Measurements from ENCODE around the gene NKX2-2. TPM values are rescaled to one million over a fixed set of nuclear protein-coding genes. Genes with fewer than 3 reads are reported as not detected.

Gene NKX2-2
- total RNA-seq, 1 donor from 2014 or later = not detected

GRCh38 chr20:21510414-21511384 lies 3.2 kb downstream of the NKX2-2 start:
- H3K27ac ChIP-seq (ENCODE audit: low read depth, low read length) = no peak overlapping the region
- H3K9me3 ChIP-seq (ENCODE audit: insufficient read depth, low read depth, low read length) = no peaks in the 10 kb centered on the region
- FAIRE-seq = no peak
- H3K4me3 Mint-ChIP-seq (ENCODE audit: unreplicated experiment) = peak overlapping the region; percentile 14
- H3K9ac ChIP-seq (ENCODE audit: low read length) = peak overlapping the region; percentile 18
- H2AFZ ChIP-seq (ENCODE audit: low read depth, low read length) = peak overlapping the region; percentile 47
- H3K27me3 Mint-ChIP-seq (ENCODE audit: low read depth, unreplicated experiment) = peaks cover 60% of the 10 kb centered on the region
- no peaks in the 10 kb centered on the region for H3K79me2 ChIP-seq (ENCODE audit: insufficient read depth, low read length)
- peak overlapping the region; percentile 83 for H3K4me2 ChIP-seq (ENCODE audit: low read length)
- peaks cover 13% of the 10 kb centered on the region for H3K4me1 ChIP-seq (ENCODE audit: insufficient read depth, low read length)
- no peaks in the 10 kb centered on the region for H3K4me1 Mint-ChIP-seq (ENCODE audit: low read depth, unreplicated experiment)
- no peaks in the 10 kb centered on the region for H3K36me3 ChIP-seq (ENCODE audit: insufficient read depth, low read length)
- H3K27ac Mint-ChIP-seq (ENCODE audit: unreplicated experiment) = peak overlapping the region; percentile 31
- H3K4me3 ChIP-seq (ENCODE audit: insufficient read depth, low read depth, low read length) = peak overlapping the region; percentile 42
- no peak for DNase-seq (ENCODE audit: low read depth)
- TF ChIP-seq CTCF (IDR thresholded peaks at IDR 0.05; ENCODE audit: insufficient read depth, low read depth, low read length) (no peak), EZH2 (IDR thresholded peaks at IDR 0.05; ENCODE audit: insufficient read depth, low read length) (no peak)
- no peaks in the 10 kb centered on the region for H3K36me3 Mint-ChIP-seq (ENCODE audit: low read depth, unreplicated experiment)
- H4K20me1 ChIP-seq (ENCODE audit: insufficient read depth, low read length) = no peaks in the 10 kb centered on the region
- H3K27me3 ChIP-seq (ENCODE audit: insufficient read depth, low read length) = peaks cover 80% of the 10 kb centered on the region
- H3K9me3 Mint-ChIP-seq (ENCODE audit: unreplicated experiment) = peaks cover 26% of the 10 kb centered on the region

- Mint-ChIP-seq H3K36me3 (ENCODE audit: low read depth, unreplicated experiment) (no peaks in the 10 kb centered on the region), H3K27me3 (ENCODE audit: low read depth, unreplicated experiment) (peaks cover 64% of the 10 kb centered on the region), H3K4me1 (ENCODE audit: low read depth, unreplicated experiment) (no peaks in the 10 kb centered on the region), H3K27ac (ENCODE audit: unreplicated experiment) (no peak overlapping the region), H3K9me3 (ENCODE audit: unreplicated experiment) (peaks cover 30% of the 10 kb centered on the region), H3K4me3 (ENCODE audit: unreplicated experiment) (no peak overlapping the region)
- Histone ChIP-seq H3K27ac (ENCODE audit: low read depth, low read length) (no peak overlapping the region), H4K20me1 (ENCODE audit: insufficient read depth, low read length) (peaks cover 3% of the 10 kb centered on the region), H3K9me3 (ENCODE audit: insufficient read depth, low read depth, low read length) (no peaks in the 10 kb centered on the region), H3K4me1 (ENCODE audit: insufficient read depth, low read length) (peaks cover 16% of the 10 kb centered on the region), H3K36me3 (ENCODE audit: insufficient read depth, low read length) (no peaks in the 10 kb centered on the region), H2AFZ (ENCODE audit: low read depth, low read length) (peak overlapping the region; percentile 58), H3K9ac (ENCODE audit: low read length) (no peak overlapping the region), H3K79me2 (ENCODE audit: insufficient read depth, low read length) (no peaks in the 10 kb centered on the region), H3K27me3 (ENCODE audit: insufficient read depth, low read length) (peaks cover 78% of the 10 kb centered on the region), H3K4me3 (ENCODE audit: insufficient read depth, low read depth, low read length) (peak overlapping the region; percentile 42), H3K4me2 (ENCODE audit: low read length) (peak overlapping the region; percentile 83)
- DNase-seq (ENCODE audit: low read depth) = peak; percentile 49
- TF ChIP-seq EZH2 (IDR thresholded peaks at IDR 0.05; ENCODE audit: insufficient read depth, low read length) = peak; percentile 67
- no peak for TF ChIP-seq CTCF (IDR thresholded peaks at IDR 0.05; ENCODE audit: insufficient read depth, low read depth, low read length)
- FAIRE-seq = no peak
Observed at GRCh38 chr20:21509597-21510371, 4.1 kb downstream of the NKX2-2 start.

All from astrocyte (in vitro differentiated cells and primary cell).